AG10803 (cell line): ENCODE data around the gene ZC3H13.
A peak's percentile ranks its signal among the peaks of the same experiment; 100 is the strongest.

Source experiments
- DNase-seq: peaks from one replicate; pipeline ENCODE4 v3.0.0; 2010; ENCODE audit warnings: low read depth
- H3K4me3 ChIP-seq: 2 replicates; pipeline ENCODE4 v1.5.1; 2011; ENCODE audit warnings: mild to moderate bottlenecking, low read length, control low read depth
- CTCF ChIP-seq: conservative IDR thresholded peaks from 2 replicates; pipeline ENCODE4 v1.5.1; 2011; ENCODE audit warnings: mild to moderate bottlenecking, low read length, control low read depth, inconsistent platforms

Gene ZC3H13

GRCh38 chr13:46052319-46053161 lies at the start of gene ZC3H13:
TSS of gene ZC3H13 (minus strand) at chr13:46052746. CDS start at chr13:46045507, 7,239 bp downstream.
- TF ChIP-seq CTCF: peak; percentile 40
- peak; percentile 95 for DNase-seq
- H3K4me3 ChIP-seq: peak within 1 kb of the TSS; percentile 84

GRCh38 chr13:46102255-46102605 lies 49.7 kb upstream of the ZC3H13 start:
- no peak for DNase-seq
- H3K4me3 ChIP-seq: no peak overlapping the region
- no peak for TF ChIP-seq CTCF

- no peak for TF ChIP-seq CTCF
- H3K4me3 ChIP-seq: no peak overlapping the region
- DNase-seq: no peak
These were observed 49.1 kb upstream of the ZC3H13 start for GRCh38 chr13:46101484-46102254.

- DNase-seq: no peak
These were observed 48.5 kb upstream of the ZC3H13 start for GRCh38 chr13:46101002-46101401.

GRCh38 chr13:46100191-46100815 lies 47.8 kb upstream of the ZC3H13 start:
- TF ChIP-seq CTCF: no peak
- no peak for DNase-seq
- no peak overlapping the region for H3K4me3 ChIP-seq

More at GRCh38 chr13:46101002-46101401, 48.5 kb upstream of the ZC3H13 start:
- no peak for TF ChIP-seq CTCF
- no peak overlapping the region for H3K4me3 ChIP-seq

GRCh38 chr13:46097663-46098062 lies 45.1 kb upstream of the ZC3H13 start:
- DNase-seq: no peak
- no peak for TF ChIP-seq CTCF

More at GRCh38 chr13:46097663-46098062, 45.1 kb upstream of the ZC3H13 start:
- no peak overlapping the region for H3K4me3 ChIP-seq
